Measurements from ENCODE around the gene DNAAF1.
"Not testable (repeated sequence)": the region's sequence is repeated elsewhere in the genome, so short reads cannot be mapped to it uniquely, and the experiment has no call there.

DNAAF1 gene

GRCh38 chr16:84105301-84105815 is 39.8 kb upstream of the DNAAF1 start:
- no peak for TF ChIP-seq CTCF (IDR thresholded peaks at IDR 0.05; ENCODE audit: control insufficient read depth, insufficient read depth, low read depth, low read length, missing control alignments)
- no peak overlapping the region for H3K4me3 ChIP-seq (ENCODE audit: control insufficient read depth, low read depth, low read length)

GRCh38 chr16:84105948-84106740 is 39.0 kb upstream of the DNAAF1 start:
- H3K4me3 ChIP-seq (ENCODE audit: control insufficient read depth, low read depth, low read length): no peak overlapping the region
- DNase-seq (ENCODE audit: low read depth): no peak
- no peak for TF ChIP-seq CTCF (IDR thresholded peaks at IDR 0.05; ENCODE audit: control insufficient read depth, insufficient read depth, low read depth, low read length, missing control alignments)

More at GRCh38 chr16:84105301-84105815, 39.8 kb upstream of the DNAAF1 start:
- no peak for DNase-seq (ENCODE audit: low read depth)

GRCh38 chr16:84107921-84108320 is 37.2 kb upstream of the DNAAF1 start:
- DNase-seq (ENCODE audit: low read depth): no peak
- no peak for TF ChIP-seq CTCF (IDR thresholded peaks at IDR 0.05; ENCODE audit: control insufficient read depth, insufficient read depth, low read depth, low read length, missing control alignments)
- no peak overlapping the region for H3K4me3 ChIP-seq (ENCODE audit: control insufficient read depth, low read depth, low read length)

GRCh38 chr16:84109598-84110335 is 35.3 kb upstream of the DNAAF1 start:
- no peak for TF ChIP-seq CTCF (IDR thresholded peaks at IDR 0.05; ENCODE audit: control insufficient read depth, insufficient read depth, low read depth, low read length, missing control alignments)
- H3K4me3 ChIP-seq (ENCODE audit: control insufficient read depth, low read depth, low read length): no peak overlapping the region
- DNase-seq (ENCODE audit: low read depth): no peak

- no peak for DNase-seq (ENCODE audit: low read depth)
- H3K4me3 ChIP-seq (ENCODE audit: control insufficient read depth, low read depth, low read length): no peak overlapping the region
- no peak for TF ChIP-seq CTCF (IDR thresholded peaks at IDR 0.05; ENCODE audit: control insufficient read depth, insufficient read depth, low read depth, low read length, missing control alignments)
Observed at GRCh38 chr16:84110527-84110926, 34.6 kb upstream of the DNAAF1 start.

- TF ChIP-seq CTCF (IDR thresholded peaks at IDR 0.05; ENCODE audit: control insufficient read depth, insufficient read depth, low read depth, low read length, missing control alignments): no peak
- H3K4me3 ChIP-seq (ENCODE audit: control insufficient read depth, low read depth, low read length): no peak overlapping the region
- no peak for DNase-seq (ENCODE audit: low read depth)
Observed at GRCh38 chr16:84111525-84111924, 33.6 kb upstream of the DNAAF1 start.

GRCh38 chr16:84111949-84112348 is 33.2 kb upstream of the DNAAF1 start:
- DNase-seq (ENCODE audit: low read depth); H3K4me3 ChIP-seq (ENCODE audit: control insufficient read depth, low read depth, low read length): not testable (repeated sequence)
